Effector memory CD4-positive, alpha-beta T cell (primary cell): Measurements from ENCODE around the gene PLXDC1.
A peak's percentile ranks its signal among the peaks of the same experiment; 100 is the strongest.

Source experiments
- DNase-seq, 3 donors: peaks; one replicate each; pipeline ENCODE4 v3.0.0-alpha.2; 2020
- H3K27ac ChIP-seq: 2 replicates; pipeline ENCODE4 v1.7.0; 2013; ENCODE audit warnings: mild to moderate bottlenecking, low read length, moderate library complexity; ENCODE audit not compliant: insufficient read depth, poor library complexity, severe bottlenecking
- H3K27me3 ChIP-seq: replicated peaks from 2 replicates; pipeline ENCODE4 v1.7.0; 2013; ENCODE audit warnings: mild to moderate bottlenecking, low read length; ENCODE audit not compliant: insufficient read depth, control insufficient read depth, poor library complexity, severe bottlenecking
- H3K36me3 ChIP-seq: 2 replicates; pipeline ENCODE4 v1.7.0; 2013; ENCODE audit warnings: mild to moderate bottlenecking, low read length, moderate library complexity; ENCODE audit not compliant: control insufficient read depth, insufficient read depth
- H3K4me1 ChIP-seq: 2 replicates; pipeline ENCODE4 v1.7.0; 2013; ENCODE audit warnings: low read length, mild to moderate bottlenecking; ENCODE audit not compliant: control insufficient read depth, insufficient read depth, poor library complexity, severe bottlenecking
- H3K4me3 ChIP-seq: 2 replicates; pipeline ENCODE4 v1.7.0; 2013; ENCODE audit warnings: low read length, low read depth, mild to moderate bottlenecking; ENCODE audit not compliant: insufficient read depth, poor library complexity, severe bottlenecking
- H3K9me3 ChIP-seq: 2 replicates; pipeline ENCODE4 v1.7.0; 2013; ENCODE audit warnings: mild to moderate bottlenecking, low read length, moderate library complexity; ENCODE audit not compliant: control insufficient read depth

PLXDC1 gene

DNA sequence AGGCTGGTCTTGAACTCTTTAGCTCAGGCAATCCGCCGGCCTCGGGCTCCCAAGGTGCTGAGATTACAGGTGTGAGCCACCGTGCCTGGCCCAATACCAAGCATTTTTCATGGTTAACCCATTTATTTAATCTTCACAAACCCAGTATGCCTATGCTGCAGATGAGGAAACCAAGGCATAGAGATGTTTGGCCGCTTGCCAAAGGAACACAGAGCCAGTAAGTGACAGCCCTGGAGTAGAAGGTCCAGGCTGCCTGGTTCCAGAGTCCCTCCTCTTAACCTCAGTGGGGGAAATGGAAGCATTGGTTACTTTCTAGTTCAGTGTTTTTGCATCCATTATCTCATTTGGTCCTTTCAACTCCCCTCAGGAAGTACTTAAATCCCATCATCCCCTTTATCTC lies 29.9 kb upstream of the PLXDC1 start:
- H3K36me3 ChIP-seq: peaks cover 50% of the 10 kb centered on the region
- DNase-seq: no peak
- no peak overlapping the region for H3K27ac ChIP-seq
- no peak overlapping the region for H3K4me3 ChIP-seq
- H3K27me3 ChIP-seq: no peaks in the 10 kb centered on the region
- no peaks in the 10 kb centered on the region for H3K4me1 ChIP-seq
- H3K9me3 ChIP-seq: no peaks in the 10 kb centered on the region

DNA sequence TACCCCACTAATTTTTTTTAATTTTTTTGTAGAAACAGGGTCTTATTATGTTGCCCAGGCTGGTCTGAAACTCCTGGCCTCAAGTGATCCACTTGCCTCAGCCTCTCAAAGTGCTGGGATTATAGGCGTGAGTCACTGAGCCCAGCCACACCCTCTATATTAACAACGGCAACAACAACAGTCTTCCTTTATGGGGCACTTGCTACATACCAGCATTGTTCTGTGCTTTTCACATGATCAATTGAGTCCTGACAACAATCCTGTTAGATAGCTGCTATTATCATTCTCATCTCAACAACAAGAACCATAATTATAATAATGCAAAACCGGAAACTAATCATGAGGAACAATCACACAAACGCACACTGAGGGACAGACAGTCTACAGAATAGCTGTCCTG lies 27.1 kb upstream of the PLXDC1 start:
- Histone ChIP-seq H3K27ac (no peak overlapping the region), H3K27me3 (no peaks in the 10 kb centered on the region), H3K4me1 (no peaks in the 10 kb centered on the region), H3K9me3 (no peaks in the 10 kb centered on the region), H3K36me3 (peaks cover 36% of the 10 kb centered on the region), H3K4me3 (no peak overlapping the region)
- no peak for DNase-seq

GRCh38 chr17:39177256-39177655 lies 25.8 kb upstream of the PLXDC1 start:
- no peak overlapping the region for H3K27ac ChIP-seq
- DNase-seq: no peak
- H3K27me3 ChIP-seq: no peaks in the 10 kb centered on the region
- H3K4me1 ChIP-seq: no peaks in the 10 kb centered on the region
- H3K4me3 ChIP-seq: no peak overlapping the region
- H3K36me3 ChIP-seq: peaks cover 27% of the 10 kb centered on the region
- H3K9me3 ChIP-seq: no peaks in the 10 kb centered on the region

DNA sequence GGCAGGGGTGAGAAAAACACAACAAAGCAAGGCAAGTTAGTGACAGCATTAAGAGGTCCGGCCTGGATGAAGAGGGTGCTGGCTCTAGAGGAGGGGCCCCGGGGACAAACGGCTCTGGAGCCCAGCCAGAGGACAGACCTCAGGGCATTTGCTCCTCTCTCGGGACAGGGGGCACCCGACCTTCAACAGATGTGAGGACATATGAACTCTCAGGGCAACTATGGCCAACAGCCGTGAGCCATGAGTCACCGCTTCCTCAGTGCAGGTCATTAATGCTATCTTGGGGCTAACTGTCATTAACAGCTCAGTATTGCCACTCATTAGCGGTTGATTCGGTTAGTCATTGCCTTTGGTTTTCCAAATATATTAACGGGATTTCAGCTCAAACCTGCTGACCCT lies 24.3 kb upstream of the PLXDC1 start:
- H3K4me3 ChIP-seq: no peak overlapping the region
- peaks cover 21% of the 10 kb centered on the region for H3K36me3 ChIP-seq
- no peak for DNase-seq
- no peak overlapping the region for H3K27ac ChIP-seq
- H3K9me3 ChIP-seq: no peaks in the 10 kb centered on the region
- no peaks in the 10 kb centered on the region for H3K4me1 ChIP-seq
- H3K27me3 ChIP-seq: no peaks in the 10 kb centered on the region

GRCh38 chr17:39174920-39175694 lies 23.7 kb upstream of the PLXDC1 start:
- Histone ChIP-seq H3K27me3 (no peaks in the 10 kb centered on the region), H3K27ac (no peak overlapping the region), H3K9me3 (no peaks in the 10 kb centered on the region), H3K4me1 (no peaks in the 10 kb centered on the region), H3K36me3 (peaks cover 21% of the 10 kb centered on the region), H3K4me3 (no peak overlapping the region)
- peak; percentile 50 to 60 (median 55) for DNase-seq

- Histone ChIP-seq H3K27me3 (no peaks in the 10 kb centered on the region), H3K36me3 (peaks cover 21% of the 10 kb centered on the region), H3K4me3 (no peak overlapping the region), H3K9me3 (no peaks in the 10 kb centered on the region), H3K4me1 (no peaks in the 10 kb centered on the region), H3K27ac (no peak overlapping the region)
- no peak for DNase-seq
These were observed 22.3 kb upstream of the PLXDC1 start for GRCh38 chr17:39173526-39174274.

- no peak for DNase-seq
- no peaks in the 10 kb centered on the region for H3K4me1 ChIP-seq
- H3K27me3 ChIP-seq: no peaks in the 10 kb centered on the region
- peaks cover 21% of the 10 kb centered on the region for H3K36me3 ChIP-seq
- no peaks in the 10 kb centered on the region for H3K9me3 ChIP-seq
- no peak overlapping the region for H3K4me3 ChIP-seq
- H3K27ac ChIP-seq: no peak overlapping the region
These were observed 21.6 kb upstream of the PLXDC1 start for GRCh38 chr17:39173080-39173479.

GRCh38 chr17:39171933-39172332 lies 20.5 kb upstream of the PLXDC1 start:
- Histone ChIP-seq H3K4me3 (no peak overlapping the region), H3K27me3 (no peaks in the 10 kb centered on the region), H3K36me3 (peaks cover 11% of the 10 kb centered on the region), H3K9me3 (no peaks in the 10 kb centered on the region), H3K4me1 (no peaks in the 10 kb centered on the region), H3K27ac (no peak overlapping the region)
- DNase-seq: no peak

DNA sequence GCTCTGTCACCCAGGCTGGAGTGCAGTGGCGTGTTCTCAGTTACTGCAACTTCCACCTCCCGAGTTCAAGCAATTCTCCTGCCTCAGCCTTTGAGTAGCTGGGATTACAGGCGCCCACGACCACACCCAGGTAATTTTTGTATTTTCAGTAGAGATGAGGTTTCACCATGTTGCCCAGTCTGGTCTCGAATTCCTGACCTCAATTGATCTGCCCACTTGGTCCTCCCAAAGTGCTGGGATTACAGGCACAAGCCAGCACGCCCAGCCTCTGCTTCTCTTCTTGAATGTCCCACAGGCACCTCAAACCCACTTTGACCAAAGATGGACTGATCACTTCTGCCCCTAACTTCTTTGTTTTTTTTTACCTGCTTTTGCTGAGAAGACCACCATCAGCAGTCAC lies 19.1 kb upstream of the PLXDC1 start:
- no peak overlapping the region for H3K4me3 ChIP-seq
- H3K4me1 ChIP-seq: peaks cover under 1% of the 10 kb centered on the region
- no peak for DNase-seq
- H3K27me3 ChIP-seq: peaks cover 4% of the 10 kb centered on the region
- H3K9me3 ChIP-seq: no peaks in the 10 kb centered on the region
- no peaks in the 10 kb centered on the region for H3K36me3 ChIP-seq
- no peak overlapping the region for H3K27ac ChIP-seq

DNA sequence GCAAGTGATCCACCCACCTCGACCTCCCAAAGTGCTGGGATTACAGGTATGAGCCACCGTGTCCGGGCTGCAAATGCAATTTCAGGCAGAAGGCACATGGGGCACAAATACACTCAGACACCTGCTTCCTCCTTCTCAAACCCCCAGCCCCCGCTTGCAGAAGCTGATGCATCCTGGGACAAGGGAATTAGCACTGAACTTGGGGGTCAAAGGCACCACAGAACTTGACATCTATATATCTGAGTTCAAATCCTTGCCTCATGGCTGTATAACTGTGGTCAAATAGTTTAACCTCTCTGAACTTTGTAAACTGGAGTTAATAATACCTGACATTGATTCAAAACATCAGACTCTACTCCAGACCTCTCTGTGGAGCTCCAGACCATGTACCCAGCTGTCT lies 18.7 kb upstream of the PLXDC1 start:
- DNase-seq: no peak
- no peaks in the 10 kb centered on the region for H3K36me3 ChIP-seq

More for the DNA sequence above, 18.7 kb upstream of the PLXDC1 start:
- H3K9me3 ChIP-seq: no peaks in the 10 kb centered on the region
- H3K27me3 ChIP-seq: peaks cover 8% of the 10 kb centered on the region
- H3K4me1 ChIP-seq: peaks cover 5% of the 10 kb centered on the region
- H3K4me3 ChIP-seq: no peak overlapping the region
- H3K27ac ChIP-seq: no peak overlapping the region
